ENCODE measurements around the gene TLL1. TPM values are rescaled to one million over a fixed set of nuclear protein-coding genes. Genes with fewer than 3 reads are reported as not detected.

TLL1 gene
- total RNA-seq, 1 donor from 2014 or later = 9.6 TPM

DNA sequence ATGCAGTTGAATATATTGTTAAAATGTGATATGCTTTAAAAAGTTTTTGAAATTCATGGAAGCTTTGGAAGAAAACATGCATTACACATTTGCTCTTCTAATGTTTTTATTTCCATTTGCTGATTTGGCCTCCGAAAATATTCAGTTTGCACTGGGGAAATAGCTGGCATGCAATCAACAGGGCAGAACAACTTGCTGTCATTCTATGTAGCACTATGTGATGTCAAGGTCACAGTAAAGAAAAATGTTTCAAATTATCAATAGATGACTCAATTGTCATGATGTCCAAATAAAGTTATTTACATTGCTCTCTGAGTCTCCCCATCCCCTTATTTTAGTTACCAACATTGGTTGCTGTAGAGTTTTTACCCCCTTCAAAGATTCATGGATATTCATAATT, 119.2 kb downstream of the TLL1 start:
- ATAC-seq = no peak

DNA sequence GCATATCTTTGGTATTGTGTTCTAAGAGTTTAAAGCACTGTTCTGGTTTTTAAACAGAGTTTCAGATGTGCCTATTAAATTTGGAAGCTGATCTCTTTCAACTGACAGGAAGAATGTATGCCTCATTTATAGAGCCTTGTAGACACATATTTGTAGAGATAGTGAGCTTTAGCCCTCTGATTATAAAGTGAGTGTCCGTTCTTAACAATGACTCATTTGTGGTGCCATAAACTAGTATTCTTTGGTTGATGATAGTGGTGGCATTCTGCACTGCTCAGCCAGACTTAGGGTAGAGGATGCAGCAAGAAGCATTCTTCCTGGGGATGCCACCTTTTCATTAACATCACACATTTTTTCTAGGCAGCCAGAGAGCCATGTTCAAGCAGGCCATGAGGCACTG, 121.7 kb downstream of the TLL1 start:
- Histone ChIP-seq H3K27me3 (no peaks in the 10 kb centered on the region), H3K36me3 (no peaks in the 10 kb centered on the region), H3K9me3 (no peaks in the 10 kb centered on the region), H3K27ac (no peak overlapping the region), H3K4me3 (no peak overlapping the region), H3K4me1 (no peaks in the 10 kb centered on the region)
- ATAC-seq (no peak), DNase-seq (no peak)
- no peak for TF ChIP-seq CTCF (IDR thresholded peaks at IDR 0.05)
- intact Hi-C loops (cut with DNase I) = no loop called here

More for the DNA sequence above, 119.2 kb downstream of the TLL1 start:
- Histone ChIP-seq H3K27ac (no peak overlapping the region), H3K36me3 (no peaks in the 10 kb centered on the region), H3K9me3 (no peaks in the 10 kb centered on the region), H3K4me1 (no peaks in the 10 kb centered on the region), H3K4me3 (no peak overlapping the region), H3K27me3 (no peaks in the 10 kb centered on the region)
- DNase-seq = no peak
- intact Hi-C loops (cut with DNase I) = no loop called here
- no peak for TF ChIP-seq CTCF (IDR thresholded peaks at IDR 0.05)

DNA sequence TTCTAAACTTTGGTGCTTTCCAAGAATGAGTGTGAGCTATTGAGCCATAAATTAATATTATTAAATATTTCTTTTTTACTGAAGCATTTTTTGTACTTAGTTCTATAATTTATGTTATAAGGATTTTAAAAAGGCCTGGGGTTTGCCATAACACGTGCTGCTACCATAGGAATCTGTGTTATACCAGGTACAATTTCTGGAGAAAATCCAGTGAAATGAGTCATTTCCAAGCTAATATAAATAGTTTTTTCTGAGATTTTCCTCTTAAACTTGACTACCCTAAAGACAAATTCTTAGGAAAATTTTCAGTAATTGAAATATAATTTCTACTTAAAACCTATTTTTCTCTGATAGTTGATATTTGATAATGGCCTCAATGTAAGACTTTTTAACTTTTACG, 130.8 kb downstream of the TLL1 start:
- no peak for DNase-seq
- intact Hi-C loops (cut with DNase I) = no loop called here
- no peaks in the 10 kb centered on the region for H3K36me3 ChIP-seq
- no peak overlapping the region for H3K4me3 ChIP-seq
- no peak overlapping the region for H3K27ac ChIP-seq
- no peaks in the 10 kb centered on the region for H3K9me3 ChIP-seq
- no peak for TF ChIP-seq CTCF (IDR thresholded peaks at IDR 0.05)
- no peaks in the 10 kb centered on the region for H3K4me1 ChIP-seq
- ATAC-seq = no peak
- H3K27me3 ChIP-seq = no peaks in the 10 kb centered on the region

DNA sequence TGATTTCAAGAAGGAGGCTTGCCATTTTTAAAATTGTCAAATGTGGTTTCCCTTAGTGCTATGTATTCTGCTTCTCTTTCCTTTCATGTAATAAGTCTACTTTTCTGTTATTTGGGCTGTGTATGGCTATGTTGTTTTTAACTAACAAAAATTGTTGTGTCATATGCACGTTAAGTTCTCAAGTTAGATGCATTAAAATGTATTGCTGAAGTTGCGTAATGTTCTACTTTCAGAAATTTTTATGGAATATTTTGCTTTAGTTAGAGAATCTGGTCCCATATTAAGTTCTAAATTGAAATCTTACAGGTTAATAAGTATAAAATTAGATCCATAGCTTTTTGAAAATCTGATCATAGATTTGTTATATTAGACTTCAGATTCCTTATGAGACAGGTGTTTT, 133.2 kb downstream of the TLL1 start:
- Histone ChIP-seq H3K4me1 (no peaks in the 10 kb centered on the region), H3K27me3 (no peaks in the 10 kb centered on the region), H3K9me3 (no peaks in the 10 kb centered on the region), H3K36me3 (no peaks in the 10 kb centered on the region), H3K4me3 (no peak overlapping the region), H3K27ac (no peak overlapping the region)
- intact Hi-C loops (cut with DNase I) = no loop called here
- TF ChIP-seq CTCF (IDR thresholded peaks at IDR 0.05) = no peak
- ATAC-seq (no peak), DNase-seq (no peak)

- H3K27me3 ChIP-seq = no peaks in the 10 kb centered on the region
- no peak for TF ChIP-seq CTCF (IDR thresholded peaks at IDR 0.05)
- no peak overlapping the region for H3K27ac ChIP-seq
- ATAC-seq = no peak
- no peaks in the 10 kb centered on the region for H3K9me3 ChIP-seq
- H3K4me1 ChIP-seq = no peaks in the 10 kb centered on the region
- no peak overlapping the region for H3K4me3 ChIP-seq
- intact Hi-C loops (cut with DNase I) = no loop called here
- DNase-seq = no peak
- H3K36me3 ChIP-seq = no peaks in the 10 kb centered on the region
These were observed 135.5 kb downstream of the TLL1 start for GRCh38 chr4:166008510-166008909.

Data from upper lobe of right lung (tissue), 1 donor.